ENCODE measurements around the gene PTH1R.

The PTH1R gene

GRCh38 chr3:46913644-46914043, 36.1 kb downstream of the PTH1R start:
- DNase-seq, result peak in 1 of 14 donors; percentile 13

- DNase-seq, result no peak
Observed at GRCh38 chr3:46914849-46915248, 37.3 kb downstream of the PTH1R start.

GRCh38 chr3:46915297-46915822, 37.8 kb downstream of the PTH1R start:
- no peak for DNase-seq

GRCh38 chr3:46916278-46916677, 38.8 kb downstream of the PTH1R start:
- DNase-seq, result no peak

GRCh38 chr3:46916799-46917198, 39.3 kb downstream of the PTH1R start:
- no peak for DNase-seq

GRCh38 chr3:46917257-46917656, 39.7 kb downstream of the PTH1R start:
- DNase-seq, result no peak

- no peak for DNase-seq
Observed at GRCh38 chr3:46918202-46918601, 40.7 kb downstream of the PTH1R start.

GRCh38 chr3:46918634-46919033, 41.1 kb downstream of the PTH1R start:
- no peak for DNase-seq

- DNase-seq, result no peak
Observed at GRCh38 chr3:46921041-46921440, 43.5 kb downstream of the PTH1R start.

GRCh38 chr3:46921871-46922271, 44.4 kb downstream of the PTH1R start:
- DNase-seq, result no peak

GRCh38 chr3:46922426-46922825, 44.9 kb downstream of the PTH1R start:
- DNase-seq, result no peak

- DNase-seq, result no peak
Observed at GRCh38 chr3:46922871-46923558, 45.5 kb downstream of the PTH1R start.

- peak in 3 of 14 donors; percentile 6 to 21 (median 16) for DNase-seq
Observed at GRCh38 chr3:46923559-46924350, 46.2 kb downstream of the PTH1R start.

GRCh38 chr3:46924921-46925584, 47.5 kb downstream of the PTH1R start:
- no peak for DNase-seq

GRCh38 chr3:46925585-46925934, 48.0 kb downstream of the PTH1R start:
- no peak for DNase-seq

GRCh38 chr3:46926039-46926438, 48.5 kb downstream of the PTH1R start:
- DNase-seq, result no peak

GRCh38 chr3:46926447-46926846, 48.9 kb downstream of the PTH1R start:
- DNase-seq, result no peak

- peak in 2 of 14 donors; percentile 25 to 43 for DNase-seq
Observed at GRCh38 chr3:46926871-46927717, 49.6 kb downstream of the PTH1R start.

- no peak for DNase-seq
Observed at GRCh38 chr3:46927718-46928073, 50.2 kb downstream of the PTH1R start.

GRCh38 chr3:46928282-46928681, 50.8 kb downstream of the PTH1R start:
- DNase-seq, result no peak

GRCh38 chr3:46929324-46929723, 51.8 kb downstream of the PTH1R start:
- no peak for DNase-seq

GRCh38 chr3:46930166-46930944, 52.8 kb downstream of the PTH1R start:
- no peak for DNase-seq
